Esophagus squamous epithelium (tissue), 4 donors: ENCODE measurements around the gene FAM114A1.

Experiments used
- POLR2A ChIP-seq, 4 donors: fragments of 450-650 bp; IDR thresholded peaks; one replicate each; pipeline ENCODE4 v1.6.1; 2017; ENCODE audit warnings: antibody characterized with exemption in 4 of 4, mild to moderate bottlenecking in 4 of 4, moderate library complexity in 3 of 4
- TF ChIP-seq, protein P1 (sequence below), 6 experiments: fragments of 450-650 bp in 4 of 6; fragments of 200-600 bp in 2 of 6; sonication (generic) in 2 of 6; IDR thresholded peaks; one replicate each; pipeline ENCODE4 v1.5.1; 2016 to 2019; ENCODE audit warnings: antibody characterized with exemption in 6 of 6, mild to moderate bottlenecking in 4 of 6, moderate library complexity in 4 of 6

DNA sequence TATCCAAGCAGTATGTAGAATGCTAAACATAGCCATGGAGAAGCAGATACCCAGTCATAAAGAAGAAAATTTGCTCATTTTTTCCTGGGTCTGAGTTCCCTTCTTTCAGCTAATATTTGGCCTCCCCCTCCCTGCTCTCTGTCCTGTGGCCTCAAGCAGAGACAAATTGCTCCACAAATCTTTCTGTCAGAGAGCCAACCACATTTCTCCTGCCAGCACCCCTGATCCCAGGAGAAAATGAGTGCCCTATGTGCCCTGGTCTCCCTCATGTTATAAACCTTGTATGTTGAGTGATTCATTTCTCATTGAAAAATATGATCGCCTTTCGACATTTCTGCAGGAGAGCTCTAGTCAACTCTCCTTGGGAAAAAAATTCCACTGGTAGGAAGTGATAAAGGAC, 82.6 kb downstream of the FAM114A1 start:
- no peak for TF ChIP-seq POLR2A (IDR thresholded peaks at IDR 0.05)
- TF ChIP-seq, protein P1, sequence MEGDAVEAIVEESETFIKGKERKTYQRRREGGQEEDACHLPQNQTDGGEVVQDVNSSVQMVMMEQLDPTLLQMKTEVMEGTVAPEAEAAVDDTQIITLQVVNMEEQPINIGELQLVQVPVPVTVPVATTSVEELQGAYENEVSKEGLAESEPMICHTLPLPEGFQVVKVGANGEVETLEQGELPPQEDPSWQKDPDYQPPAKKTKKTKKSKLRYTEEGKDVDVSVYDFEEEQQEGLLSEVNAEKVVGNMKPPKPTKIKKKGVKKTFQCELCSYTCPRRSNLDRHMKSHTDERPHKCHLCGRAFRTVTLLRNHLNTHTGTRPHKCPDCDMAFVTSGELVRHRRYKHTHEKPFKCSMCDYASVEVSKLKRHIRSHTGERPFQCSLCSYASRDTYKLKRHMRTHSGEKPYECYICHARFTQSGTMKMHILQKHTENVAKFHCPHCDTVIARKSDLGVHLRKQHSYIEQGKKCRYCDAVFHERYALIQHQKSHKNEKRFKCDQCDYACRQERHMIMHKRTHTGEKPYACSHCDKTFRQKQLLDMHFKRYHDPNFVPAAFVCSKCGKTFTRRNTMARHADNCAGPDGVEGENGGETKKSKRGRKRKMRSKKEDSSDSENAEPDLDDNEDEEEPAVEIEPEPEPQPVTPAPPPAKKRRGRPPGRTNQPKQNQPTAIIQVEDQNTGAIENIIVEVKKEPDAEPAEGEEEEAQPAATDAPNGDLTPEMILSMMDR (IDR thresholded peaks at IDR 0.05) = no peak
